ENCODE measurements around the gene IFNA13.

- TF ChIP-seq, protein P1, sequence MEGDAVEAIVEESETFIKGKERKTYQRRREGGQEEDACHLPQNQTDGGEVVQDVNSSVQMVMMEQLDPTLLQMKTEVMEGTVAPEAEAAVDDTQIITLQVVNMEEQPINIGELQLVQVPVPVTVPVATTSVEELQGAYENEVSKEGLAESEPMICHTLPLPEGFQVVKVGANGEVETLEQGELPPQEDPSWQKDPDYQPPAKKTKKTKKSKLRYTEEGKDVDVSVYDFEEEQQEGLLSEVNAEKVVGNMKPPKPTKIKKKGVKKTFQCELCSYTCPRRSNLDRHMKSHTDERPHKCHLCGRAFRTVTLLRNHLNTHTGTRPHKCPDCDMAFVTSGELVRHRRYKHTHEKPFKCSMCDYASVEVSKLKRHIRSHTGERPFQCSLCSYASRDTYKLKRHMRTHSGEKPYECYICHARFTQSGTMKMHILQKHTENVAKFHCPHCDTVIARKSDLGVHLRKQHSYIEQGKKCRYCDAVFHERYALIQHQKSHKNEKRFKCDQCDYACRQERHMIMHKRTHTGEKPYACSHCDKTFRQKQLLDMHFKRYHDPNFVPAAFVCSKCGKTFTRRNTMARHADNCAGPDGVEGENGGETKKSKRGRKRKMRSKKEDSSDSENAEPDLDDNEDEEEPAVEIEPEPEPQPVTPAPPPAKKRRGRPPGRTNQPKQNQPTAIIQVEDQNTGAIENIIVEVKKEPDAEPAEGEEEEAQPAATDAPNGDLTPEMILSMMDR (IDR thresholded peaks at IDR 0.05; ENCODE audit: low read length) = peak; percentile 49
- TF ChIP-seq EZH2phosphoT487 (IDR thresholded peaks at IDR 0.05; ENCODE audit: low read length) = no peak
These were observed 41.2 kb downstream of the IFNA13 start for GRCh38 chr9:21326526-21327139.

Measured in MM.1S (cell line).